ENCODE measurements around the gene SERPINF2. TPM values are rescaled to one million over a fixed set of nuclear protein-coding genes. Genes with fewer than 3 reads are reported as not detected.
"Not testable (repeated sequence)": the region's sequence is repeated elsewhere in the genome, so short reads cannot be mapped to it uniquely, and the experiment has no call there.

The SERPINF2 gene
- total RNA-seq, 1 donor from 2014 or later, result 74.5 TPM

DNA sequence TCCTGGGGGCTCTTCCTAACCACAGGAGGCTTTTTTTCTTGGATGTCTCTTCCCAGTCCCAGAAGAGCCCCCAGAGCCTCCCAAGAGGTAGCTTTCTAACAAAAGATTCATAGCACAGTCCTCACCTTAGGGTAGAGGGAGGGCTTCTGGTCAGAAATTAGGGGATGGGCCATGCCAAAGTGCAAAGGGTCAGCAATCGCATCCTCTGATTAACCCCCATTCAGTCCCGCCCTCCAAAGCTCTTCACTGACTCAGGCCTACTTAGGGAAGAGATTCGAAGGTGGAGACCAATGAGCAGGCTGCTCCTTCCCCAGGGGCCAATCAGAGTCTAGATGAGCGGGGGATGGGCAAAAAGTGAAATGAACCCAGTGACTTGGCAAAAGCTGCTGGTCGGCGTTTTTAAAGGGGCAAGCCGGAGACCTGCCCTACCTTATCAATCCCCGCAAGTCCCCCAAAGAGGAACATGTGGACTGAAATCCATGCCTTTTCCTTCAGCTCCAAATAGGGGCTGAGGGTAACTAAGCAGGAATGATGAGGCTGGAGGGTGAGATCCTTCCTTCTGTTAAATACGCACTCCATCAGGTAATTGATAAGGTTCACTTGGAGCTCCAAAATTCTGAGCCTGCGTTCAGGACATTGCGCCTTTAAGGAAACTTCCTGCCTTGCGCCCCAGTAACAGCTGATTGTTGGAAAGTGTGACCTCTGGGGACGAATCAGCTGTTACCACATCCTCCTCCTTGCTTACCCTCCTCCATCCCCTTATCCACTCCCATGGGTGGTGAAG, 25.6 kb upstream of the SERPINF2 start:
- Mint-ChIP-seq H3K4me3 (ENCODE audit: low read depth) (peak overlapping the region; percentile 93), H3K9me3 (ENCODE audit: low read depth) (no peaks in the 10 kb centered on the region)
- TF ChIP-seq, protein P1, sequence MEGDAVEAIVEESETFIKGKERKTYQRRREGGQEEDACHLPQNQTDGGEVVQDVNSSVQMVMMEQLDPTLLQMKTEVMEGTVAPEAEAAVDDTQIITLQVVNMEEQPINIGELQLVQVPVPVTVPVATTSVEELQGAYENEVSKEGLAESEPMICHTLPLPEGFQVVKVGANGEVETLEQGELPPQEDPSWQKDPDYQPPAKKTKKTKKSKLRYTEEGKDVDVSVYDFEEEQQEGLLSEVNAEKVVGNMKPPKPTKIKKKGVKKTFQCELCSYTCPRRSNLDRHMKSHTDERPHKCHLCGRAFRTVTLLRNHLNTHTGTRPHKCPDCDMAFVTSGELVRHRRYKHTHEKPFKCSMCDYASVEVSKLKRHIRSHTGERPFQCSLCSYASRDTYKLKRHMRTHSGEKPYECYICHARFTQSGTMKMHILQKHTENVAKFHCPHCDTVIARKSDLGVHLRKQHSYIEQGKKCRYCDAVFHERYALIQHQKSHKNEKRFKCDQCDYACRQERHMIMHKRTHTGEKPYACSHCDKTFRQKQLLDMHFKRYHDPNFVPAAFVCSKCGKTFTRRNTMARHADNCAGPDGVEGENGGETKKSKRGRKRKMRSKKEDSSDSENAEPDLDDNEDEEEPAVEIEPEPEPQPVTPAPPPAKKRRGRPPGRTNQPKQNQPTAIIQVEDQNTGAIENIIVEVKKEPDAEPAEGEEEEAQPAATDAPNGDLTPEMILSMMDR (IDR thresholded peaks at IDR 0.05; ENCODE audit: unreplicated experiment), result no peak

DNA sequence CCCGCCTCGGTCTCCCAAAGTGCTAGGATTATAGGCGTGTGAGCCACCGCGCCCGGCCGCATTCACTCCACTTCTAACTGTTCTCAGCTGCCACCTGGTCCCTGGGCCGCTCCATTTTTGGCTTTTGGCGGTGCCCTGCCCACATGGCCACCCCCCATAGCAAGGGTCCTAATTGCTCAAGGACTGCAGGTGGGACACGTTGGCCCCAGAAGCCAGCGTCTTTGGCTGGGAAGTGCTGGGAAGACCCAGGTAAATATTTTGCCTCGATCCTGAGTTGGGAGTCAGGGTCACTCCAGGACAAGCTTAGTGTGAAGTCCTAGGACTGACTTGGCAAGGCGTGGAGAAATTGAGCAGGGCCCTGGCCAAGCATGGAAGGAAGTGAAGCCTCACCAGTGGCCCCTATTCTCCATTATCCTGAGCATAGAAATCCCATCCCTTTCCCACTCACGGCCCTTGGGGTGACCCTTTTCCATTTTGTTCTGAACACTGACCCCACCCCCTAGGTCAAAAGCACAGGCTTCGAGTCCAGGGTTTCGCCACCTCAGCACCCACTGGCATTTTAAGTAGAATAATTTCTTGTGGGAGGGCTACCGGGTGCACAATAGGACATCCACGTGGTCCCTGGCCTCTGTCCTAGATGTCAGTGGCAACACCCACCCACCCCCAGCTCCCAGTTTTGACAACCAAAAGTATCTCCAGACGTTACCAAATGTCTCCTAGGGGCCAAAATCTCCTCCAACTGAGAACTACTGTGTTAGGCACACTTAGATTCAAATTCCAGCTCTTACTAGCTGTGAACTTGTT, 24.1 kb upstream of the SERPINF2 start:
- H3K27me3 Mint-ChIP-seq, result no peaks in the 10 kb centered on the region
- H3K4me1 Mint-ChIP-seq (ENCODE audit: low read depth), result peaks cover 21% of the 10 kb centered on the region
- no peak for DNase-seq (ENCODE audit: low spot score, unreplicated experiment)
- H3K9me3 Mint-ChIP-seq (ENCODE audit: low read depth), result no peaks in the 10 kb centered on the region
- H3K36me3 Mint-ChIP-seq (ENCODE audit: insufficient read depth), result peaks cover 2% of the 10 kb centered on the region
- H3K4me3 Mint-ChIP-seq (ENCODE audit: low read depth), result peak overlapping the region; percentile 93
- peak overlapping the region; percentile 100 for H3K27ac Mint-ChIP-seq
- TF ChIP-seq, protein P1 (IDR thresholded peaks at IDR 0.05; ENCODE audit: unreplicated experiment), result no peak

More for the DNA sequence above, 25.6 kb upstream of the SERPINF2 start:
- H3K27me3 Mint-ChIP-seq, result no peaks in the 10 kb centered on the region
- peak; percentile 84 for DNase-seq (ENCODE audit: low spot score, unreplicated experiment)
- H3K36me3 Mint-ChIP-seq (ENCODE audit: insufficient read depth), result peaks cover 4% of the 10 kb centered on the region
- H3K4me1 Mint-ChIP-seq (ENCODE audit: low read depth), result peaks cover 21% of the 10 kb centered on the region
- peak overlapping the region; percentile 100 for H3K27ac Mint-ChIP-seq

DNA sequence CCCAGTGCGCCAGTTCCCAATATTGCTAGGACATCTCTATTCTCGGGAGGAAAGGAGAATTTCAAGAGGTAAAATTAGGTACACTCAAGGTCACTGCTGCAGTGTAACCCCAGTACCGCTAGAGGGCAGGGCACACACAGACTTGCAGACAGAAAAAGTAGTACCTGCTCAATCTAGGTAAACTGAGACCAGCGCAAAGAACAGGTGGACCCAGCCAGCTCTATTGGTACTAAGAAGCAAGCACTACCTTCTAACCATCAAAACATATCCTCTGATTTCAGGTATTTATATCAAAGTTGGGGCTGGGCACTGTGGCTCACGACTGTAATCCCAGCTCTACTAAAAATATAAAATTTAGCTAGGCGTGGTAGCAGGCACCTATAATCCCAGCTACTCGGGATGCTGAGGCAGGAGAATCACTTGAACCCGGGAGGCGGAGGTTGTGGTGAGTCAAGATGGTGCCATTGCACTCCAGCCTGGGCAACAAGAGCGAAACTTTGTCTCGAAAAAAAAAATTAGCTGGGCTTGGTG, 21.8 kb upstream of the SERPINF2 start:
- TF ChIP-seq, protein P1 (IDR thresholded peaks at IDR 0.05; ENCODE audit: unreplicated experiment), result peak; percentile 98
- Mint-ChIP-seq H3K27ac (no peak overlapping the region), H3K9me3 (ENCODE audit: low read depth) (no peaks in the 10 kb centered on the region), H3K4me3 (ENCODE audit: low read depth) (no peak overlapping the region), H3K27me3 (no peaks in the 10 kb centered on the region), H3K36me3 (ENCODE audit: insufficient read depth) (peaks cover 1% of the 10 kb centered on the region), H3K4me1 (ENCODE audit: low read depth) (peaks cover 12% of the 10 kb centered on the region)
- DNase-seq (ENCODE audit: low spot score, unreplicated experiment), result peak; percentile 52

DNA sequence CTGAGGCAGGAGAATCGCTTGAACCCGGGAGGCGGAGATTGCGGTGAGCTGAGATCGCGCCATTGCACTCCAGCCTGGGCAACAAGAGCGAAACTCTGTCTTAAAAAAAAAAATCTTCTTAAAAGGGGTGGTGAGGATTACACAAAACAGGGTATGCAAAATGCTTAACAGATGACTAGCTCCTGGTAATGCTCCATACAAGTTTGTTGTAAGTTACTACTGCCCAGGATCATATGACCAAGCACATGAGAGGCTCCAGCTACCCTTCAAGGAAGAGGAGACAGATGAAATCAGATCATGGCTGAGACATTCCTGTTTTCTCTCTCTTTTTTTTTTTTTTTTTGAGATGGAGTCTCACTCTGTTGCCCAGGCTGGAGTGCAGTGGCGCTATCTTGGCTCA, 20.6 kb upstream of the SERPINF2 start:
- not testable (repeated sequence) for H3K27me3 Mint-ChIP-seq; H3K9me3 Mint-ChIP-seq (ENCODE audit: low read depth); H3K27ac Mint-ChIP-seq; DNase-seq (ENCODE audit: low spot score, unreplicated experiment); H3K36me3 Mint-ChIP-seq (ENCODE audit: insufficient read depth); H3K4me3 Mint-ChIP-seq (ENCODE audit: low read depth)
- peaks cover 12% of the 10 kb centered on the region for H3K4me1 Mint-ChIP-seq (ENCODE audit: low read depth)

DNA sequence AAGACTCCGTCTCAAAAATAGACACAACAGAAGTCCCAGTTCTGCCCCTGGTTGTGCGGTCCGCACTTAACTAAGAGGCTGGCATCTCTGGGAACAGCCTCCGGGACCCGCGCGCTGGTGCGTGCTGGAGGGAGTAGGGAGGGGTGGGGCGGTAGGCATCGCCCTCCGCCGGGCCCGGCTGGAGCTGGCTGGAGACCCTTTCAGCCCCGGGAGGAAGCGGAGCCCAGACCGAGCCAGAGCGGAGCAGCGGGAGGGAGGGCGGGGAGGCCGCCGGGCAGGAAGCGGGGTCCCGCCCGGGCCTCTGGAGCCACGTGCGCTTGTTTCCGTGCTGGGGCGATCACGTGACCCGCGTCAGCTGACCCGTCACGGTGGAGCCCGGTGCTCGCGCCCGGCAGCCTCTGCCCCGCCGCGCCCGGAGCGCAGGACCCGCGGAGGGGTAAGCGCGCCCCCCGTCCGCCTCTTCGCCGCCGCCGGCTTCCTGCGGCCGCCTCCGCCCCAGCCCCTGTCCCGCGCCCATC, 18.3 kb upstream of the SERPINF2 start, which contains the start of gene WDR81:
TSS of gene WDR81 (plus strand) at position 354 of the 518 bp plus-strand sequence. CDS start 256 bp downstream, outside the sequence.
- no peaks in the 10 kb centered on the region for H3K27me3 Mint-ChIP-seq
- peak within 1 kb of the TSS; percentile 81 for H3K27ac Mint-ChIP-seq
- H3K4me3 Mint-ChIP-seq (ENCODE audit: low read depth), result peak within 1 kb of the TSS; percentile 65

More for the DNA sequence above, 18.3 kb upstream of the SERPINF2 start, which contains the start of gene WDR81:
- Mint-ChIP-seq H3K9me3 (ENCODE audit: low read depth) (no peaks in the 10 kb centered on the region), H3K36me3 (ENCODE audit: insufficient read depth) (peaks cover 1% of the 10 kb centered on the region), H3K4me1 (ENCODE audit: low read depth) (peaks cover 3% of the 10 kb centered on the region)
- TF ChIP-seq, protein P1 (IDR thresholded peaks at IDR 0.05; ENCODE audit: unreplicated experiment), result no peak
- DNase-seq (ENCODE audit: low spot score, unreplicated experiment), result peak; percentile 80

All from progenitor cell of endocrine pancreas (in vitro differentiated cells).